Measurements from ENCODE around the gene RAB31. TPM values are rescaled to one million over a fixed set of nuclear protein-coding genes. Genes with fewer than 3 reads are reported as not detected.
"Not testable (repeated sequence)": the region's sequence is repeated elsewhere in the genome, so short reads cannot be mapped to it uniquely, and the experiment has no call there.

The RAB31 gene
- total RNA-seq, 1 donor from 2014 or later = 18.9 TPM

- H3K27ac Mint-ChIP-seq (ENCODE audit: unreplicated experiment) = no peak overlapping the region
- H3K36me3 Mint-ChIP-seq (ENCODE audit: low read depth) = no peaks in the 10 kb centered on the region
- DNase-seq (ENCODE audit: low read depth, low spot score) = no peak
- no peak for TF ChIP-seq CTCF (conservative IDR thresholded peaks at IDR 0.05)
- no peak overlapping the region for H3K4me3 Mint-ChIP-seq
- H3K4me1 Mint-ChIP-seq = no peaks in the 10 kb centered on the region
- no peaks in the 10 kb centered on the region for H3K27me3 Mint-ChIP-seq (ENCODE audit: low read depth)
- H3K9me3 Mint-ChIP-seq = no peaks in the 10 kb centered on the region
Measured at GRCh38 chr18:9898792-9899549, 190.9 kb downstream of the RAB31 start.

GRCh38 chr18:9899550-9899930 lies 191.4 kb downstream of the RAB31 start:
- not testable (repeated sequence) for H3K9me3 Mint-ChIP-seq; H3K27ac Mint-ChIP-seq (ENCODE audit: unreplicated experiment); H3K27me3 Mint-ChIP-seq (ENCODE audit: low read depth); H3K4me3 Mint-ChIP-seq; H3K36me3 Mint-ChIP-seq (ENCODE audit: low read depth); H3K4me1 Mint-ChIP-seq; DNase-seq (ENCODE audit: low read depth, low spot score)

GRCh38 chr18:9900699-9901098 lies 192.6 kb downstream of the RAB31 start:
- no peaks in the 10 kb centered on the region for H3K9me3 Mint-ChIP-seq
- no peak overlapping the region for H3K4me3 Mint-ChIP-seq
- no peak for DNase-seq (ENCODE audit: low read depth, low spot score)

GRCh38 chr18:9901377-9901776 lies 193.3 kb downstream of the RAB31 start:
- no peak for TF ChIP-seq CTCF (conservative IDR thresholded peaks at IDR 0.05)
- H3K4me3 Mint-ChIP-seq = no peak overlapping the region
- no peaks in the 10 kb centered on the region for H3K27me3 Mint-ChIP-seq (ENCODE audit: low read depth)
- no peaks in the 10 kb centered on the region for H3K9me3 Mint-ChIP-seq
- no peaks in the 10 kb centered on the region for H3K36me3 Mint-ChIP-seq (ENCODE audit: low read depth)
- DNase-seq (ENCODE audit: low read depth, low spot score) = no peak
- H3K27ac Mint-ChIP-seq (ENCODE audit: unreplicated experiment) = no peak overlapping the region
- no peaks in the 10 kb centered on the region for H3K4me1 Mint-ChIP-seq

More at GRCh38 chr18:9900699-9901098, 192.6 kb downstream of the RAB31 start:
- TF ChIP-seq CTCF (conservative IDR thresholded peaks at IDR 0.05) = no peak
- no peak overlapping the region for H3K27ac Mint-ChIP-seq (ENCODE audit: unreplicated experiment)
- no peaks in the 10 kb centered on the region for H3K36me3 Mint-ChIP-seq (ENCODE audit: low read depth)
- H3K27me3 Mint-ChIP-seq (ENCODE audit: low read depth) = no peaks in the 10 kb centered on the region
- H3K4me1 Mint-ChIP-seq = no peaks in the 10 kb centered on the region

GRCh38 chr18:9902264-9902663 lies 194.2 kb downstream of the RAB31 start:
- H3K4me1 Mint-ChIP-seq; DNase-seq (ENCODE audit: low read depth, low spot score); H3K36me3 Mint-ChIP-seq (ENCODE audit: low read depth); H3K9me3 Mint-ChIP-seq; H3K4me3 Mint-ChIP-seq; H3K27me3 Mint-ChIP-seq (ENCODE audit: low read depth): not testable (repeated sequence)
- H3K27ac Mint-ChIP-seq (ENCODE audit: unreplicated experiment) = peak overlapping the region; percentile 52

DNA sequence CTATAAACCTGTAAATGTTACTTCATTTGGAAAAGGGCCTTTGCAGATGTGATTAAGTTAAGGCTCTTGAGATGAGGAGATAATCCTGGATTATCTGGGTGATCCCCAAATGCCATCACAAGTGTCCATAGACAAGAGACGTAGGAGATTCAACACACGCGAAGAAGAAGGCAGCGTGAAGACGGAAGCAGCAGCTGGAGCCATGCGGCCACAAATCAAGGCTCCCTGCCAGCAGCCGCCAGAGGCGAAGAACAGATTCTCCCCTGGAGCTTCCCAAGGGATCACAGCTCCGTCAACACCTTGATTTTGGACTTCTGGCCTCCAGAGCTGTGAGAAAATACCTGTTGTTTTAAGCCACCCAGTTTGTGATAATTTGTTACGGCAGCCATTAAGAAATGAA lies 194.7 kb downstream of the RAB31 start:
- no peaks in the 10 kb centered on the region for H3K36me3 Mint-ChIP-seq (ENCODE audit: low read depth)
- no peak overlapping the region for H3K27ac Mint-ChIP-seq (ENCODE audit: unreplicated experiment)
- H3K4me3 Mint-ChIP-seq = no peak overlapping the region
- H3K9me3 Mint-ChIP-seq = no peaks in the 10 kb centered on the region
- DNase-seq (ENCODE audit: low read depth, low spot score) = no peak
- no peaks in the 10 kb centered on the region for H3K4me1 Mint-ChIP-seq
- H3K27me3 Mint-ChIP-seq (ENCODE audit: low read depth) = no peaks in the 10 kb centered on the region
- TF ChIP-seq CTCF (conservative IDR thresholded peaks at IDR 0.05) = no peak

All from neural crest cell (in vitro differentiated cells).